ENCODE measurements around the gene VIPR2. TPM values are rescaled to one million over a fixed set of nuclear protein-coding genes. Genes with fewer than 3 reads are reported as not detected.
"Not testable (repeated sequence)": the region's sequence is repeated elsewhere in the genome, so short reads cannot be mapped to it uniquely, and the experiment has no call there.

The VIPR2 gene
- total RNA-seq, 1 experiment from 2014 or later, result not detected

- no peak for DNase-seq (ENCODE audit: low read depth)
Measured at GRCh38 chr7:159140170-159140910, 4.3 kb downstream of the VIPR2 start.

GRCh38 chr7:159139639-159140038 lies 5.0 kb downstream of the VIPR2 start:
- no peak for DNase-seq (ENCODE audit: low read depth)

- no peak for DNase-seq (ENCODE audit: low read depth)
Measured at GRCh38 chr7:159139202-159139601, 5.5 kb downstream of the VIPR2 start.

- DNase-seq (ENCODE audit: low read depth), result no peak
Measured at GRCh38 chr7:159138508-159138907, 6.2 kb downstream of the VIPR2 start.

- DNase-seq (ENCODE audit: low read depth), result no peak
Measured at GRCh38 chr7:159137906-159138305, 6.8 kb downstream of the VIPR2 start.

- DNase-seq (ENCODE audit: low read depth), result no peak
Measured at GRCh38 chr7:159136846-159137245, 7.8 kb downstream of the VIPR2 start.

GRCh38 chr7:159136442-159136841 lies 8.2 kb downstream of the VIPR2 start:
- DNase-seq (ENCODE audit: low read depth), result no peak

- no peak for DNase-seq (ENCODE audit: low read depth)
Measured at GRCh38 chr7:159136013-159136412, 8.7 kb downstream of the VIPR2 start.

GRCh38 chr7:159132670-159133443 lies 11.8 kb downstream of the VIPR2 start:
- not testable (repeated sequence) for DNase-seq (ENCODE audit: low read depth)

- no peak for DNase-seq (ENCODE audit: low read depth)
Measured at GRCh38 chr7:159130820-159131219, 13.8 kb downstream of the VIPR2 start.

GRCh38 chr7:159130199-159130775 lies 14.4 kb downstream of the VIPR2 start:
- DNase-seq (ENCODE audit: low read depth), result no peak

- DNase-seq (ENCODE audit: low read depth), result no peak
Measured at GRCh38 chr7:159128767-159129166, 15.9 kb downstream of the VIPR2 start.

- no peak for DNase-seq (ENCODE audit: low read depth)
Measured at GRCh38 chr7:159127691-159128642, 16.7 kb downstream of the VIPR2 start.

GRCh38 chr7:159126311-159127260 lies 18.1 kb downstream of the VIPR2 start:
- no peak for DNase-seq (ENCODE audit: low read depth)

GRCh38 chr7:159125955-159126270 lies 18.8 kb downstream of the VIPR2 start:
- no peak for DNase-seq (ENCODE audit: low read depth)

- no peak for DNase-seq (ENCODE audit: low read depth)
Measured at GRCh38 chr7:159125104-159125954, 19.3 kb downstream of the VIPR2 start.

GRCh38 chr7:159123793-159124192 lies 20.9 kb downstream of the VIPR2 start:
- not testable (repeated sequence) for DNase-seq (ENCODE audit: low read depth)

- not testable (repeated sequence) for DNase-seq (ENCODE audit: low read depth)
Measured at GRCh38 chr7:159123294-159123693, 21.4 kb downstream of the VIPR2 start.

GRCh38 chr7:159122276-159122675 lies 22.4 kb downstream of the VIPR2 start:
- no peak for DNase-seq (ENCODE audit: low read depth)

GRCh38 chr7:159121476-159121875 lies 23.2 kb downstream of the VIPR2 start:
- no peak for DNase-seq (ENCODE audit: low read depth)

All from M059J (cell line).